ENCODE measurements around the gene SLC20A1.
"Not testable (repeated sequence)": the region's sequence is repeated elsewhere in the genome, so short reads cannot be mapped to it uniquely, and the experiment has no call there.

Gene SLC20A1

DNA sequence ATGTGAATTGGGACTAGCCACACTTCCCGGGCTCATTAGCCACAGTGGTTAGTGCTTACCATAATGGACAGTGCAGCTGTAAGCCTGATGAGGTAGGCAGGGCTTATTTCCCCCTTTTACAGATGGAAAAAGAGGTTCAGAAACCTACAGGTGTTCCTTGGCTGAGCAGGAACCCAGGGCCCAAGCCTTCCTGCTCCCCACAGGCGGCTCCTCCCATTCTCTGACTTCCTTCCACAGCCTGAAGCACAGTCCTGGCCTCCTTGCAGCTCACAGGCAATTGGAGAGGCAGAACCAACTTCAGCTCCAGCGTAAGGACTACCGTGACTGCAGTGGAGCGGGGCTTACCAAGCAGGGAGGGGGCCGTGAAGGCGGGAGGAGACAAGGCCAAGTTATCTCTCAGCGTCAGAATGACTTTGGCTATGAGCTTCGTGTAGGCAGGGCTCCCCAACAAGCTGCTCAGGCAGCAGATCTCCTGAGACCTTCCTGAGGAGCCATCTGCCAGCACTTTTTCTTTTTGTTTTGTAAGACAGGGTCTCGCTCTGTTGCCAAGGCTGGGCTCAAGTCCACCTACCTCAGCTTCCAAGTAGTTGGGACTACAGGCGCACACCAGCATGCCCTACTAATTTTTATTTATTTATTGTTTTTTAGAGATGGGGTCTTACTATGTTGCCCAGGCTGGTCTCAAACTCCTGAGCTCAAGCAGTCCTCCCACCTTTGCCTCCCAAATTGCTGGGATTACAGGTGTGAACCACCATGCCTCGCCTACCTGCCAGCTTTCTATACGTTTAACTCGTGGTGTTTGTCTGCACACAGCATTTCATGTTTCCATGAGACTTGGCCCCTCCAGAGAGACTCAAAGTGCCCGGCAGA lies 40.8 kb downstream of the SLC20A1 start:
- no peak for FAIRE-seq

GRCh38 chr2:112687522-112687921 lies 41.8 kb downstream of the SLC20A1 start:
- FAIRE-seq: no peak

DNA sequence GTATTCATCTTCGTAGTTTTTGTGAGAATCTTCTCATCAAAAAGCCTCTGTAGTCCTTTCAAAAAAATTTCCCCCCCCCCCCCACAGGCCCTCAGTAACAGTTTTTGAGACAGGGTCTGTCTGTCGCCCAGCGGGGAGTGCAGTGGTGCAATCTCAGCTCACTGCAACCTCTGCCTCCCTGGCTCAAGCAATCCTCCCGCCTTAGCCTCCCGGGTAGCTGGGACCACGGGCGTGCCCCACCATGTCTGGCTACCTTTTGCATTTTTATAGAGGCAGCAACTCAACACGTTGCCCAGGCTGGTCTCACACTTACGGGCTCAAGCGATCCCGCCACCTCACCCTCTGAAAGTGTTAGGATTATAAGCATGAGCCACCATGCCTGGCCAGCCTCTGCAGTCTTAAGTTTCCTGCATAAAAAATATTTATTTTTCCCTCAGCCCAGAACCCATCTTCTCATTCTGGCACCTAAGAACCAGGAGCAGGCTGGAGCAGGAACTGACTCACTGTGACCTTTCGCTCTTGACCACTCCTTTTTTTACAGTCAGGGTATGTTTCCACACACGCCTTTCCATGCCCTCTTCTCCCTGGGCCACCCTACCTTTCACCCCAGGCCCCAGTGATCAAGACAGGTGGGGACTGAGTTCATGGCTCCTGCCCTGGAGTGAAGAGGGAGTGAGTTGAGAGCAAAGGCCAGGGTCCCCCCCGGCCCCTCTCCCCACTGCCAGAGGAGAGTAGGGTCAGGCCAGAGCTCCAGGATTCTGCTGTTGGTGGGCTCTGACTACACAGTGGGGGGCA lies 42.5 kb downstream of the SLC20A1 start:
- no peak for FAIRE-seq

DNA sequence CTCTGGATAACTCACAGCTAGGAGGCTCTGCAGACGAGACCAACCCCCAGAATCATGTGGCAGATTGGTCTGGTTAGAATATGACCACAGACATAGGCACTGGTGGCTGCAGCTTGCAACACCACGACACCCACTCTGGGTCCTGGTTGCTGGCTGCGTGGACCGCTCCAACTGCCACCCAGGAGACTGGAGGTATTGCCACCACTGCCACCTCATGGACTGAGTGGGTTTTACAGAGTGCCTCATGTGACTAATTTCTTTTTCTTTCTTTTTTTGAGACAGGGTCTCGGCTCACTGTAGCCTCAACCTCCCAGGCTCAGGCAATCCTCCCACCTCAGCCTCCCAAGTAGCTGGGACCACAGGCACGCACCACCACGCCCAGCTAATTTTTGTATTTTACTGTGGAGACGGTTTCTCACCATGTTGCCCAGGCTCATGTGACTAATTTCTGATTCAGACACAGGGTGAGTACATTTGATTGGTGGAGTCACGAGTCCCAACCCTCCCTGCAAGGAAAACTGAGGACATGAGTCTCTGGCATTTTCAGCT lies 45.2 kb downstream of the SLC20A1 start:
- FAIRE-seq: no peak

- no peak for FAIRE-seq
These were observed 46.1 kb downstream of the SLC20A1 start for GRCh38 chr2:112691881-112692281.

DNA sequence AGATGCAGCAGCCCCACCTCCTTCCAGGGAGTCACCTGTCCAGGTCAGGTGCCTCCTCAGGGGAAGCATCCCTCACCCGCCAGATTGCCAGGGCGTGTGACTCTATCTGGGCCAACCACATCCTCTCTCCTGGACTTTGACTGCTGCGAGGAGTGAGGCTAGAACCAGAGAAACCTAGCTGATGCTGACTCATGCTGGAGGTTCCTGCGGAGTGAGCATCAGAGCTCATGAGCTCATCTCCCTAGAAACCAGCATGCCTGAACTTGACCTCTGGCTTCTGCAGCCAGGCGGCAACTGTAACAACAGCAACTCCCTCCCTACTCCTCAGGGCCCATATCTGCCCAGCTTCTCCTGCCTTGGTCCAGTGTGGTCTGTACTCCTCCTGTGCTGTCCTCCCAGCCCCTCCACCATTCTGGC lies 46.8 kb downstream of the SLC20A1 start:
- no peak for FAIRE-seq

DNA sequence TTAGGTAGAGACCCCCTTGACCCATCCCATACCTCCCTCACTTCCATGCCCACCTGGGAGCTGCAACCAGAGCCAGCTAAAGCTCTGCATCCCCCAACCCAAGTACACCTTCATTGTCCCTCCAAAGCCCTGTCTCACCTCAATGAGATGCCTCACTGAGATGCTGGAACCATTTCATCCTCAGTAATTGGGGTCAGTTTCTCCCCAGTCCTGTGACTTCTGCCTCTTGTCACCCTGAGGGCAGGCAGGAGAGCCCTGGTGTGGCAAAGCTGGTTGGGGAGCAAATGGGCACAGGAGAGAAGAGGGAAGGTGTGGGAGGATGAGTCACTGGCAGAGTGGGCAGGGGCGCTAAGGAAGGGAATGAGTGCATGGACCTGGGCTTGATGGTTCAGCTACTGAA lies 47.2 kb downstream of the SLC20A1 start:
- no peak for FAIRE-seq

- FAIRE-seq: no peak
These were observed 47.9 kb downstream of the SLC20A1 start for GRCh38 chr2:112693596-112693995.

- FAIRE-seq: no peak
These were observed 48.4 kb downstream of the SLC20A1 start for GRCh38 chr2:112694182-112694581.

- FAIRE-seq: no peak
These were observed 53.2 kb downstream of the SLC20A1 start for GRCh38 chr2:112698834-112699515.

GRCh38 chr2:112699984-112700667 lies 54.4 kb downstream of the SLC20A1 start:
- no peak for FAIRE-seq

DNA sequence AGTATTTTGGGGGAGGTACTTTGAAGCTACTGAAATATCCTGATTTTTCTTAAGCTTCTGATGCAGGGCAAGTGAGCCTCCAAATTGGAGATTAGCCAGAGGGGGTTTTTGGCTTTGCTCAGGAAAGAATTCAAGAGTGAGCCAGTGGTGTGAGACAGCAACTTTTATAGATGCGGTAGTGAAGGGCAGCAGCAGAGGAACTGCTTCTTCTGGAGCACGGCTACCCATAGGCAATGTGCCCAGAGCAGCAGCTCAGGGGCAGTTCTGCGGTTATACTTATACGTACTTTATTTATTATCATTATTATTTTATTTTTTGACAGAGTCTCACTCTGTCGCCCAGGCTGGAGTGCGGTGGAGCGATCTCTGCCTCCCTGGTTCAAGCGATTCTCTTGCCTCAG lies 55.3 kb downstream of the SLC20A1 start:
- no peak for FAIRE-seq

DNA sequence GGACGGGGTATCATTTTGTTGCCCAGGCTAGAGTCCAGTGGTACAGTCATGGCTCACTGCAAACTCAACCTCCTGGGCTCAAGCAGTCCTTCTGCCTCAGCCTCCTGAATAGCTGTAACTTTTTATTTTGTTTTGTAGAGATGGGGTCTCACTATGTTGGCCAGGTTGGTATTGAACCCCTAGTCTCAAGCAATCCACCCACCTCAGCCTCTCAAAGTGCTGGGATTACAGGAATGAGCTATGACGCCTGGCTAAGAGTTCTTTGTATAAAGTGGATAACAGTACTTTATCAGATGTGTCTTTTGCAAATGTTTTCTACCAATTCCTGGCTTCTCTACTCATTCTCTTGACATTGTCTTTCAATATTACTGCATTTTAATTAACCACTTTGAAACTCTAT lies 57.9 kb downstream of the SLC20A1 start:
- FAIRE-seq: no peak

DNA sequence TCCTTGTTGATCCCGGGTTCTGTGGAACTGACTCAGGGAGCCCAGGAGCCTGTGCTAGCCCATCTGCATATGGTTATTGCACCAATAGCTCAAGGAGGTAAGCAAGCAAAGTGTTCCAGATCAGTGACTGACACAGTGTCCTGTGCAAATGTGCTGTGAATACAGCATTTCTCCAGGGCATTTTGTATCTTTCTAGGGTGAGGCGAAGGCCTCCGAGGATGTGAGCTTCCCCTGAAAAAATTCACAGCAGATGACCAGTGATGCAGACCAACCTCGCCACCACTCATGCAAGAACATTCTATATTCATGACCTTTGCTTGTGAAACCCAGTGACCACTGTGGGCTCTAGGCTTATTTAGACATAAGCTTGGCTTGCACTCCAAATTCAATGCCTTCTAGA lies 59.8 kb downstream of the SLC20A1 start:
- no peak for FAIRE-seq

GRCh38 chr2:112706170-112706664 lies 60.5 kb downstream of the SLC20A1 start:
- no peak for FAIRE-seq

- not testable (repeated sequence) for FAIRE-seq
These were observed 61.2 kb downstream of the SLC20A1 start for GRCh38 chr2:112706947-112707346.

- FAIRE-seq: no peak
These were observed 63.2 kb downstream of the SLC20A1 start for GRCh38 chr2:112708968-112709367.

- FAIRE-seq: no peak
These were observed 64.0 kb downstream of the SLC20A1 start for GRCh38 chr2:112709703-112710102.

DNA sequence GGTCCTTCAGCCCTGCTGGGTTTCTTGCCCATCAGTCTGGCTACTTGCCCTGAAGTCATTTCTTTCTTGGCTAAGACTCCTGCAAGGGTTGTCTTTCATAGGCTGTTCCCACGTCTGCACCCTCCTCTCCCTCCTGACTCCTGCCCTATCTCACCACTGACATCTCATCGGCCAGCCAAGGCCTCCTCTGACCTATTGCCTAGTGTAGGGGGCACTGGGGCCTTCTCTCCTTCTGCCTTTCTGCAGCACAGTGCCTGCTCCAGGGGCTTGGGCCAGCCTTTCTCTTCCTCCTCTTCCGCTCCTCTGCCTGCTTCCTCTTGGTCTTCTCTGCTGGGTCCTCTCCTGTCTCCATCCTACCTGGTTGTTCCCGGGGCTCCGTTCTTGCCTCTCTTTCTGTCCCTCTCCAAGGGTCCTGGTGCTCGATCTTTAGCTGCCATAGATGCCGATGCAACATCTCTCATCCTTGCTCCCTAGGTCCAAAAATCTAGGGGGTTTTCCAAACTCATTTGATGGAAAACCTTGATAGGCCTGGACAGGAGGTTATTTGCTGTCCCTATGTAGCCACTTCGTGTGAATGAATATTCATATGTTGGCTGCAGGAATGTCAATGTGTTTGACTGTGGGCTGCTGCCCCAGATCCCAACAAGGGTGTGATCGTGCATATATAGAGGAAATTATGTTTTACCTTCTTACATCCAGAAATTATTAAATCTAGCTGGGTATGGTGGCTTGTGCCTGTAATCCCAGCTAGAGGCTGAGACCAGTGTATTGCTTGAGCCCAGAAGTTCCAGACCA lies 65.4 kb downstream of the SLC20A1 start:
- no peak for FAIRE-seq

GRCh38 chr2:112712465-112712864 lies 66.7 kb downstream of the SLC20A1 start:
- no peak for FAIRE-seq

GRCh38 chr2:112712903-112713584 lies 67.3 kb downstream of the SLC20A1 start:
- FAIRE-seq: no peak
